ACC112 (cell line): ENCODE measurements around the gene MAMSTR.
A peak's percentile ranks its signal among the peaks of the same experiment; 100 is the strongest.

Source experiments
- H2AFZ ChIP-seq: fragments of 200-600 bp; sonication (generic); one replicate; pipeline ENCODE4 v1.6.0; 2017; ENCODE audit warnings: antibody characterized with exemption, low read length; ENCODE audit not compliant: unreplicated experiment
- H3K27ac ChIP-seq: fragments of 200-600 bp; sonication (generic); 2 replicates; pipeline ENCODE4 v1.5.1; 2014; ENCODE audit warnings: low read depth, mild to moderate bottlenecking, antibody characterized with exemption, low read length, moderate library complexity
- H3K27me3 ChIP-seq: fragments of 200-600 bp; sonication (generic); 2 replicates; pipeline ENCODE4 v1.6.1; 2014; ENCODE audit warnings: mild to moderate bottlenecking, antibody characterized with exemption, low read length, moderate library complexity, mixed read lengths; ENCODE audit not compliant: insufficient read depth
- H3K36me3 ChIP-seq: fragments of 200-600 bp; sonication (generic); 2 replicates; pipeline ENCODE4 v1.6.1; 2016; ENCODE audit warnings: mild to moderate bottlenecking, antibody characterized with exemption, low read length, moderate library complexity, mixed read lengths; ENCODE audit not compliant: insufficient read depth
- H3K4me1 ChIP-seq: fragments of 200-600 bp; sonication (generic); one replicate; pipeline ENCODE4 v1.6.1; 2016; ENCODE audit warnings: low read length, mixed read lengths; ENCODE audit not compliant: insufficient read depth, unreplicated experiment, control insufficient read depth
- H3K4me3 ChIP-seq: fragments of 200-600 bp; sonication (generic); 2 replicates; pipeline ENCODE4 v1.5.1; 2014; ENCODE audit warnings: mild to moderate bottlenecking, low read depth, low read length
- H3K79me2 ChIP-seq: fragments of 200-600 bp; sonication (generic); one replicate; pipeline ENCODE4 v1.6.0; 2016; ENCODE audit warnings: low read length; ENCODE audit not compliant: control insufficient read depth, unreplicated experiment, insufficient read depth

MAMSTR gene

DNA sequence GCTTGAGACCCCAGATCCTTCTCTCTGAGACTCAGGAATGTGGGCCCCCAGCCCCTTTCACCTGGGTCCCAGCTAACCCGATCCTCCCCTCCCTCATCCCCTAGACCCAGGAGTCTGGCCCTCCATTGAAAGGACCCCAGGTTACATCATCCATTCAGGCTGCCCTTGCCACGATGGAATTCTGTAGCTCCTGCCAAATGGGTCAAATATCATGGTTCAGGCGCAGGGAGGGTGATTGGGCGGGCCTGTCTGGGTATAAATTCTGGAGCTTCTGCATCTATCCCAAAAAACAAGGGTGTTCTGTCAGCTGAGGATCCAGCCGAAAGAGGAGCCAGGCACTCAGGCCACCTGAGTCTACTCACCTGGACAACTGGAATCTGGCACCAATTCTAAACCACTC lies 36.3 kb upstream of the MAMSTR start:
- Histone ChIP-seq H3K27me3 (peaks cover 13% of the 10 kb centered on the region), H2AFZ (no peak overlapping the region), H3K4me3 (no peak overlapping the region), H3K27ac (no peak overlapping the region), H3K4me1 (peaks cover 3% of the 10 kb centered on the region), H3K36me3 (no peaks in the 10 kb centered on the region), H3K79me2 (no peaks in the 10 kb centered on the region)

DNA sequence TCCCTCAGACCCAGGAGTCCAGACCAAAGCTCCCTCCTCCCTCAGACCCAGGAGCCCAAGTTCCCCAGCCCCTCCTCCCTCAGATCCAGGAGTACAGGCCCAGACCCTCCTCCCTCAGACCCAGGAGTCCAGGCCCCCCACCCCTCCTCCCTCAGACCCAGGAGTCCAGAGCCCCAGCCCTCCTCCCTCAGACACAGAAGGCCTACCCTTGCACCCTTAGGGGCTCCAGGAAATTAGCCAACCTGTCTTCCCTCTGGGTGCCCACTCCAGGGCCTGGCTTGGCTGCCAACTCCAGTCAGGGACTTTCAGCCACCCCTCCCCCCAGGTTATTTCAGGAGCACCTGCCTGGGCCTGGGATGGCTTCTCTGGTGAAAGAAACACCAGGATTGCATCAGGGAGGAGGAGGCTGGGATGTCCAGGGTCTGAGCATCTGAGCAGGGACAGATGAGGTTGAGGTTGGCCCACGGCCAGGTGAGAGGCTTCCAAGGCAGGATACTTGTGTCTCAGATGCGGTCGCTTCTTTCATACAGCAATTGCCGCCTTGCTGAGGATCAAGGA lies 35.6 kb upstream of the MAMSTR start, which contains the start of gene FGF21:
Gene FGF21 (plus strand): TSS at position 441 of the 558 bp plus-strand sequence. CDS start 713 bp downstream, outside the sequence.
- Histone ChIP-seq H3K27me3 (peaks cover 13% of the 10 kb centered on the region), H3K36me3 (no peaks in the 10 kb centered on the region), H3K79me2 (no peaks in the 10 kb centered on the region), H3K4me3 (no peak within 1 kb of the TSS), H3K4me1 (peaks cover 3% of the 10 kb centered on the region), H2AFZ (no peak within 1 kb of the TSS), H3K27ac (no peak within 1 kb of the TSS)

DNA sequence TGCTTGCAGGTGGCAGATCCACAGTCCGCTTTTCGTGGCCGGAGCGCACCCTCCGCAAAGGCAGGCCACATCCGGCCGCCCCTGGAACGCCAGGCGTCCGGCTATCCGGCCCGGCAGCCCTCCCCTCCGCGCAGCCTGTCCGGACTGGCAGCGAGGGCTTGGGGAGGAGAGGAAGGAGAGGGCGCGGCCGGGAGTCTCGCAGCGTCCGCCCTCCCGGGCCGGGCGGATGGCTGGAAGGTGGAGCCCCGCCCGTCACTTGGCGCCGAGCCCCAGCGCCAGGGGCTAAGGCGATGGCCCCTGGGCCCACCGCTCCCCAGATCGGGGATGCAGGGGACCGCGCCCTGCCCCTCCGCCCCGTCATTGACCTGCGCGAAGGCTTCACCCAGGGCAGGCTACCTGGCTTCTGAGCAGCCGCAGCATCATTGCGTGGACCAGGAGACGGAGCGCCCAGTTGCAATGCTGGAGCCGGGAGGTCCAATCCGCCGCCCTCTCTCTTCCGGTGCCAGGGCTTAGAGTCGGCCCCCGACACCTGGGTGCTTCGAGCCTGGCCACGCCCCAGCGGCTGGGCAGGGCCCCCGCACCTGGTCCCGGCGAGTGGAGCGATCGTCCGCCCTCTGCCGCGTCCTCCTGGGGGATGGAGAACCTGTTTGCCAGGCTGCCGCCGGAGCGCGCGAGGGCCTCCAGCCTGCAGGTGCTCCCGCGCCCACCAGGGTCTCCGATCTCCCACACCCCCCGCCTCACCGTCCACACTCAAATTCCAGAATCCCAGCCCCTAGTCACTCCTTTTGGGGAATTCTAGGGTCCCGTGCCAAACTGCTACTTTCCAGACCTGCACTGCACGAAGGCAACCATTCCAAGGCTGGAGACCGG lies 33.2 kb upstream of the MAMSTR start, which contains the start of gene FUT1:
Gene FUT1 (minus strand): TSS at position 146 of the 870 bp plus-strand sequence. CDS start 1,360 bp downstream, outside the sequence.
- Histone ChIP-seq H3K27ac (no peak within 1 kb of the TSS), H3K36me3 (no peaks in the 10 kb centered on the region), H3K27me3 (peaks cover 13% of the 10 kb centered on the region), H2AFZ (peak within 1 kb of the TSS; percentile 43), H3K4me1 (peaks cover 3% of the 10 kb centered on the region), H3K4me3 (peak within 1 kb of the TSS; percentile 20; the same call in 1 of the 2 replicates), H3K79me2 (no peaks in the 10 kb centered on the region)

DNA sequence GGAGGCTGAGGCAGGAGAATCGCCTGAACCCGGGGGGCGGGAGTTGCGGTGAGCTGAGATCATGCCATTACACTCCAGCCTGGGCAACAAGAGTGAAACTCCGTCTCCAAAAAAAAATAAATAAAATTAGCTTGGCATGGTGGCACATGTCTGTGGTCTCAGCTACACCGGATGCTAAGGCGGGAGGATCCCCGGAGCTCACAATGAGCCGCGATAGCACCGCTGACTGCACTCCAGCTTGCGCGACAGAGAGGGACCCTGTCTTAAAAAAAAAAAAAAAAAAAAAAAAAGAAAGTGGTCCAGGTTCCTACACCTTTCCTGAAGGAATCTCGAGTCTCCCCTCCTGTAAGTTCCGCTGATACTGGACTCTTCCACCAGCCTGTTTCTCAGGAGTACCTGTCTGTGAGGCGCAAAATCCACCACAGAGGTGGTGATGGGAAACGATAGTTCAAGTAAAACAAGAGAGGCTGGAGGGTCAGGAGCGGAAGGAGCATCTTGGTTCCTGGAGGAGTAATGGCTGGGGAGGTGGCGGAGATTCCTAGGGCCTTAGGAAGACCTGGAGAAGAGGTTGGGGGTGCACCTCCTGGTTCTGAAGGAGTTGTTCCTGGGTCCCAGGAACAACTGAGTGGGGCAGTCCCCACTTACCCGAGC lies 32.4 kb upstream of the MAMSTR start:
- peaks cover 3% of the 10 kb centered on the region for H3K4me1 ChIP-seq

DNA sequence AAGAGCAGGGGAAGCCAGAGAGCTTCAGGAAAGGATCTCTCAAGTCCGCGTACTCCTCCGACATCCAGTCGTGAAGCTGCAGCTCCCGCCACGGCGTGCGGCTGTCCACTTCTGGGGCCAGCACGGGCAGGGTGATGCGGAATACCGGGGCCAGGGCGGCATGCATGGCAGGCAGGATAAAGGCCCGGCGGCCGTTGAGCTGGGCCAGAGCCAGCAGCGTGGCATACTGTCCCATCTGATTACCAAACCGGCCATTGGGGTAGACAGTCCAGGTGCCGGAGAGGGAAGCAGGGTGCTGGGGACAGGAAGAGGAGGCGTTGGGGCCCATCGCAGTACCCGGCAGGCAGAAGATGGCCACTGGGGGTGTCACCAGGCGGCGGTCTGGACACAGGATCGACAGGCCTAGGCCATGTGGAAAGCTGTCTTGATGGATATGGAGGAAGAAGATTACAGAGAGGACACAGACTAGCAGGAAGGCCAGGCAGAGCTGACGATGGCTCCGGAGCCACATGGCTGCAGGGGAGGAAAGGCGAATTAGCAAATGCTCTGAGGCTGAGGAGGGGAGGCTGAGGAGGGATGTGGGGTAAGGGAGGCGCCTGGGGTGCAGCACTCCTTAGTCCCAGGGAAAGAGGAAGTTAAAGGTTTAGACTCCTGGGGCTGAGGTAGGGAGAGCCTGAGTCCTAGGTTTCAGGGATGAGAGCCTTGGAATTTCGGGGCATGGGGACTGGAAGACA lies 31.4 kb upstream of the MAMSTR start:
- H3K36me3 ChIP-seq: no peaks in the 10 kb centered on the region
- no peaks in the 10 kb centered on the region for H3K79me2 ChIP-seq
- peaks cover 3% of the 10 kb centered on the region for H3K4me1 ChIP-seq
- no peak overlapping the region for H3K4me3 ChIP-seq
- H3K27me3 ChIP-seq: peaks cover 13% of the 10 kb centered on the region
- H2AFZ ChIP-seq: no peak overlapping the region
- H3K27ac ChIP-seq: no peak overlapping the region

More for the DNA sequence above, 32.4 kb upstream of the MAMSTR start:
- Histone ChIP-seq H2AFZ (peak overlapping the region; percentile 43), H3K27ac (no peak overlapping the region), H3K27me3 (peaks cover 13% of the 10 kb centered on the region), H3K36me3 (no peaks in the 10 kb centered on the region), H3K79me2 (no peaks in the 10 kb centered on the region), H3K4me3 (peak overlapping the region; percentile 20; the same call in 1 of the 2 replicates)

DNA sequence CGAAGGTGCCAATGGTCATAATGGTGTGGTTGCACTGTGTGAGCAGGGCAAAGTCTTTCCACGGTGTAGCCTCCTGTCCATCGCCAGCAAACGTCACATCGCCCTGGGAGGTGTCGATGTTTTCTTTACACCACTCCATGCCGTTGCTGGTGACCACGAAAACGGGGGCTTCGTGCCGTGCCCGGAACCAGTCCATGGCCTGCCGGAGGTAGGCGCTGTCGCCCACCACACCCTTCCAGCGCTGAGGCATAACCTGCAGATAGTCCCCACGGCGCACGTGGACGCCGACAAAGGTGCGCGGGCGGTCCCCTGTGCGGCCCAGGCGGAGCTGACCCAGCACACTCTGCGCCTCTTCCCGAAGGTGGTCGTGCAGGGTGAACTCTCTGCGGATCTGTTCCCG lies 30.8 kb upstream of the MAMSTR start:
- H3K27ac ChIP-seq: no peak overlapping the region
- H3K79me2 ChIP-seq: no peaks in the 10 kb centered on the region
- no peak overlapping the region for H2AFZ ChIP-seq
- H3K36me3 ChIP-seq: no peaks in the 10 kb centered on the region
- H3K4me1 ChIP-seq: peaks cover 3% of the 10 kb centered on the region
- no peak overlapping the region for H3K4me3 ChIP-seq
- H3K27me3 ChIP-seq: peaks cover 17% of the 10 kb centered on the region

DNA sequence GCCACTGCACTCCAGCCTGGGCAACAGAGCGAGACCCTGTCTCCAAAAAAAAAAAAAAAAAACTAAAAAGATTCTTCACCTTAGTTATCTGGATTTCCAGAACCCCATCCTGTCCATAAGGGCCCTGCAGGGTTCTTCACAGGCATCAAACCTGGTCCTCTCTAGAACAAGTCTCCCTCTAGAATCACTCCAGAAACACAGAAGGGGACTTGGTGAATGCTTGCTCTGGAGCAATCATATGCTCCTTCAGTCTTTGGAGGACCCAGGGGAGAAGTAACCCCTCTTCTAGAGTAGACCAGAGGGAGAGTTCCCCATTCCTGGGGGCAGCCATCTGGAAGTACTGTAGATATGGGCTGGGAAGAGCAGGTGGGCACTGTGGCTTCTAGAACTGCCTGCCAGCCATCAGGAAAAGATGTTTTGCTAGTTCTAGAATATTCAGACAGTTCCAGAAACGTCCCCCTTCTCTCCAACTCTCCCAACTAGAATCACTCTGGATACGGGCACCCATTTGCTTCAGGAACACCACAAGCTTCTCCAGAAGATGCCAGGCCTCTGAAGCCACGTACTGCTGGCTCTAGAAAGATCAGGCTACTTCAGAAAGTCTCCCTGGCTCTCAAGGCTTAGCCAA lies 30.2 kb upstream of the MAMSTR start:
- Histone ChIP-seq H3K27ac (no peak overlapping the region), H3K36me3 (no peaks in the 10 kb centered on the region), H3K27me3 (peaks cover 17% of the 10 kb centered on the region), H3K4me3 (no peak overlapping the region), H3K4me1 (peaks cover 3% of the 10 kb centered on the region), H2AFZ (no peak overlapping the region), H3K79me2 (no peaks in the 10 kb centered on the region)

DNA sequence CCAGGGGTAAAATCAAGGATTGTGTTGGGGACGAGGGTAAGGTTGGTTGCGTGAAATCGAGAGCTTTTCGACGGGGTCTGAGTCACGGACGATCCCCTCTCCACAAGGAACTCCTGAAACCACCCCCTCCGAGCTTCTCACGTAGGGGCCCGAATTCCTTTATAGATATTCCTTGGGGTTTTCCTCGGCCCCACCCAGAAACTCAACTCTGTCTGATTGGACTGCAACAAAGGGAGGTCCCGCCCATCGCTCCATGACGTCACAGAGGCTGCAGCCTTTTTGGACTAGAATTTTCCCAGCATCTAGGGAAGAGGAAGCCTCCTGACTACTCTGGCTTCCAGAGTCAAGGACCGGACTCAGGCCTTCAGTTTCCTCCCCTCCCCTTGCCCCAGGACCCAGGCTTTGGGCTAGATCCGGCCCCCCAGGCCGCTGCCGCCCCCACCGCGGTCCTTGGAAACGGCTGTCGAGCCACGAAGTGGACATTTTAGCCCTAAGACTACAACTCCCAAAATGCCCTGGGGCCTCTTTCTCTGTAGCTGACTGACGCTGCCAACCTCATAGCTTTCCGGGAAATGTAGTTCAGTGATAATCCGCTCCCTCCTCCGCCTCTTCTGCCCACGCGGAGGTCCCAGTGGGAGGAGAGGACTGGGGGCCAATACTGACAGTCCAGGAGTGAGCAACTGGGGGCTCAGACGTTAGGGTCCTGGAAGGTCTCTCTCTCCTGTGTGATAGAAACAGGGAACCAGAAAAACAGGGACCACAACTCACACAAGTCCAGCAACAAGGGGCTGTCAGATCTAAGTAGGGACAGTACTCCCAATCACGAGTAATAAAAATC lies 27.4 kb upstream of the MAMSTR start, which contains the start of gene IZUMO1:
Gene IZUMO1 (minus strand): TSS at position 172 of the 838 bp plus-strand sequence. CDS start 1,050 bp downstream, outside the sequence.
- Histone ChIP-seq H3K36me3 (no peaks in the 10 kb centered on the region), H3K4me3 (peak within 1 kb of the TSS; percentile 79)

DNA sequence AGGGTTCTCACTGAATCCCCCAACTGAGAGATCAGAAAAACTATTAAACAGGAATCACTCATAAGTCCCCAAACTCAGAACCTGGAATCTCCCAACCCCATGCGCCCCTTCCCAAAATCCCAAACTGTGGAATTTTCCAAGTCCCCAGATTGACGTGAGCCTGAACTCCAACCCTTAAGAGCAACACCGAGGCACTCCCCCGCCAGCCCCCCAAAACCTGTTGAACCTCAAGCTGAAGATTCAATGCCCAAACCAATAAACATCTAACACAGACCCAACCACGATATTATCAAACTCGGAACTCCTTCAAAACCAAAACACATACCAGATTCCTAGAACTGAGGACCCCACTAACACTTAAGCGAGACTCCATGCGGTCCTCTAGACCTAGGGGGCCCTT lies 26.6 kb upstream of the MAMSTR start:
- H2AFZ ChIP-seq: no peak overlapping the region
- H3K4me3 ChIP-seq: 0 out of 2 replicates have a peak overlapping the region, but pooled peaks have one; percentile 79
- H3K79me2 ChIP-seq: no peaks in the 10 kb centered on the region
- H3K27me3 ChIP-seq: 0 out of 2 replicates have a peak, but pooled peaks cover 4% of the 10 kb centered on the region
- H3K4me1 ChIP-seq: no peaks in the 10 kb centered on the region
- no peak overlapping the region; the same call in 1 of the 2 replicates for H3K27ac ChIP-seq
- no peaks in the 10 kb centered on the region for H3K36me3 ChIP-seq

More for the DNA sequence above, 27.4 kb upstream of the MAMSTR start, which contains the start of gene IZUMO1:
- H3K27ac ChIP-seq: peak within 1 kb of the TSS; percentile 65
- no peaks in the 10 kb centered on the region for H3K79me2 ChIP-seq
- no peaks in the 10 kb centered on the region for H3K4me1 ChIP-seq
- H3K27me3 ChIP-seq: 0 out of 2 replicates have a peak, but pooled peaks cover 4% of the 10 kb centered on the region
- H2AFZ ChIP-seq: peak within 1 kb of the TSS; percentile 95
